A673 (cell line): ENCODE results near the gene WBP2. TPM values are rescaled to one million over a fixed set of nuclear protein-coding genes. Genes with fewer than 3 reads are reported as not detected.

Experiments
- BruUV-seq: library from RNA; stranded (reverse); fragments of 400-500 nt; replicated peaks from 2 replicates; lab custom pipeline; 2021; lab: Mats Ljungman, UMichigan
- CTCF ChIA-PET: fragments of 300-600 bp; sonication (Branson Sonifier 250); formaldehyde crosslinking; loops from one replicate; lab custom pipeline; 2022; ENCODE audit warnings: antibody characterized with exemption; lab: Charles Lee
- POLR2A ChIA-PET: fragments of 300-600 bp; sonication (Branson Sonifier 250); formaldehyde crosslinking; loops from one replicate; lab custom pipeline; 2022; ENCODE audit warnings: antibody characterized with exemption; ENCODE audit not compliant: low non-redundant PET; lab: Charles Lee
- DNase-seq: peaks from one replicate; pipeline ENCODE4 v3.0.0-alpha.2; 2015; ENCODE audit warnings: low spot score
- H3K27ac ChIP-seq: fragments of 200-600 bp; sonication (generic); 2 replicates; pipeline ENCODE4 v1.5.1; 2016; ENCODE audit warnings: mixed run types, low read depth, mild to moderate bottlenecking, mixed read lengths, antibody characterized with exemption, low read length; ENCODE audit not compliant: poor library complexity, severe bottlenecking
- H3K27me3 ChIP-seq: fragments of 200-600 bp; sonication (generic); replicated peaks from 2 replicates; pipeline ENCODE4 v1.6.1; 2017; ENCODE audit warnings: mixed run types, low read depth, mild to moderate bottlenecking, mixed read lengths, antibody characterized with exemption, low read length; ENCODE audit not compliant: insufficient read depth, poor library complexity
- H3K36me3 ChIP-seq: fragments of 200-600 bp; sonication (generic); 2 replicates; pipeline ENCODE4 v1.6.1; 2016; ENCODE audit warnings: mixed run types, mild to moderate bottlenecking, mixed read lengths, antibody characterized with exemption, low read length; ENCODE audit not compliant: insufficient read depth, poor library complexity, severe bottlenecking
- H3K4me1 ChIP-seq: fragments of 200-600 bp; sonication (generic); 2 replicates; pipeline ENCODE4 v1.6.1; 2017; ENCODE audit warnings: mixed run types, mild to moderate bottlenecking, mixed read lengths, antibody characterized with exemption, low read length; ENCODE audit not compliant: insufficient read depth, poor library complexity, severe bottlenecking
- H3K4me3 ChIP-seq: fragments of 200-600 bp; sonication (generic); 2 replicates; pipeline ENCODE4 v1.5.1; 2016; ENCODE audit warnings: low read depth, mixed run types, mild to moderate bottlenecking, mixed read lengths, low read length; ENCODE audit not compliant: poor library complexity, severe bottlenecking
- H3K9me3 ChIP-seq: fragments of 200-600 bp; sonication (generic); 2 replicates; pipeline ENCODE4 v1.6.1; 2016; ENCODE audit warnings: mixed run types, low read depth, mild to moderate bottlenecking, mixed read lengths, antibody characterized with exemption, low read length; ENCODE audit not compliant: poor library complexity, severe bottlenecking
- CTCF ChIP-seq: fragments of 300-800, 200-600 bp; sonication (generic); conservative IDR thresholded peaks from 2 replicates; pipeline ENCODE4 v1.5.1; 2017; ENCODE audit warnings: low read depth, mild to moderate bottlenecking, antibody characterized with exemption, low read length, moderate library complexity, mixed read lengths
- EZH2 ChIP-seq: fragments of 200-600 bp; sonication (generic); IDR thresholded peaks from 2 replicates; pipeline ENCODE4 v1.6.1; 2017; ENCODE audit warnings: borderline replicate concordance, low read depth, mild to moderate bottlenecking, mixed read lengths, antibody characterized with exemption, low read length; ENCODE audit not compliant: poor library complexity, severe bottlenecking
- intact Hi-C: fragments of 100-400 bp; cut with micrococcal nuclease; formaldehyde crosslinking; loops from one replicate; pipeline ENCODE4 v1.10.0; 2022; ENCODE audit not compliant: unreplicated experiment
- total RNA-seq: library from RNA; stranded (reverse); gene quantifications from 2 replicates; pipeline ENCODE4 v1.2.3, GENCODE V29; 2021

The WBP2 gene
- total RNA-seq, 1 experiment from 2014 or later = 70.3 TPM

- Histone ChIP-seq H3K36me3 (no peaks in the 10 kb centered on the region), H3K27me3 (no peaks in the 10 kb centered on the region), H3K4me1 (peaks cover 11% of the 10 kb centered on the region), H3K27ac (no peak overlapping the region), H3K4me3 (no peak overlapping the region), H3K9me3 (no peaks in the 10 kb centered on the region)
- DNase-seq = no peak
- ChIA-PET CTCF (no interaction called here), POLR2A (no interaction called here)
- TF ChIP-seq EZH2 (no peak), CTCF (no peak)
- BruUV-seq = no TSS peak
- intact Hi-C loops = no loop called here
Observed at GRCh38 chr17:75832652-75833400, 22.3 kb downstream of the WBP2 start.

GRCh38 chr17:75832164-75832651, 22.9 kb downstream of the WBP2 start:
- POLR2A ChIA-PET = no interaction called here
- no TSS peak for BruUV-seq

DNA sequence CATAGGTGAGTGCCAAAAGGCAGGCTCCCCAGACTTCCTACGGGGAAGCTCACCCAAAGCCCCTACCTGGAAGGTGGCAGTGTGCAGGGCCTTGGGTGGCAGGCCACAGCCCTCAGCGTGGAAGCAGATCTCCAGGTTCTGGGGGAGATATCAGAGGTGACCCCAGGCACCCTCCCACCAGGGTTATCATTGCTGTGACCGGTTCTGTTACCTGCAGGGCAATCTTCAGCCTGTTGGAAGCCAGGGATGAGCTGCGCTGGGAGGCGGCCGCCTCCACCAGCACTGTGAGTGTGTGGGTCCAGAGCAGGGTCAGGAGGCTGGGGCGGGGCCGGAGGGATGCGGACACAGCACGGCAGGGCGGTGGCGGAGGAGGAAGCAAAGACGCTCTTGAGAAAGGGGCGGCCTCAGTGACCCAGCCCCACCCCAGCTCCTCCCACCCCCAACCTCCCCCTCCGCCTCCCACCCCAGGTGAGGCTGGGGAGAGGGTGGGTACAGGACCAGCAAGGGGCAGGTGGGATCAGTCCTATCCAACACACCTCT, 24.0 kb downstream of the WBP2 start:
- intact Hi-C loops = no loop called here
- no peaks in the 10 kb centered on the region for H3K27me3 ChIP-seq
- CTCF ChIA-PET = no interaction called here
- TF ChIP-seq CTCF (no peak), EZH2 (no peak)
- H3K4me1 ChIP-seq = peaks cover 20% of the 10 kb centered on the region
- BruUV-seq = no TSS peak
- DNase-seq = no peak
- H3K36me3 ChIP-seq = no peaks in the 10 kb centered on the region
- no peak overlapping the region for H3K27ac ChIP-seq
- no peaks in the 10 kb centered on the region for H3K9me3 ChIP-seq
- POLR2A ChIA-PET = no interaction called here
- no peak overlapping the region for H3K4me3 ChIP-seq

More at GRCh38 chr17:75832164-75832651, 22.9 kb downstream of the WBP2 start:
- no peak overlapping the region for H3K27ac ChIP-seq
- peaks cover 17% of the 10 kb centered on the region for H3K4me1 ChIP-seq
- H3K4me3 ChIP-seq = no peak overlapping the region
- intact Hi-C loops = no loop called here
- DNase-seq = no peak
- H3K27me3 ChIP-seq = no peaks in the 10 kb centered on the region
- CTCF ChIA-PET = no interaction called here
- H3K9me3 ChIP-seq = no peaks in the 10 kb centered on the region
- H3K36me3 ChIP-seq = no peaks in the 10 kb centered on the region
- no peak for TF ChIP-seq CTCF
- no peak for TF ChIP-seq EZH2
